ENCODE data around the gene ACBD4. TPM values are rescaled to one million over a fixed set of nuclear protein-coding genes. Genes with fewer than 3 reads are reported as not detected.

ACBD4 gene
- total and polyA plus RNA-seq, 2 of the 13 experiments (the other 11 are each of a cell fraction or from before 2014, with no cell fraction given) = 16.1 to 26.9 TPM

DNA sequence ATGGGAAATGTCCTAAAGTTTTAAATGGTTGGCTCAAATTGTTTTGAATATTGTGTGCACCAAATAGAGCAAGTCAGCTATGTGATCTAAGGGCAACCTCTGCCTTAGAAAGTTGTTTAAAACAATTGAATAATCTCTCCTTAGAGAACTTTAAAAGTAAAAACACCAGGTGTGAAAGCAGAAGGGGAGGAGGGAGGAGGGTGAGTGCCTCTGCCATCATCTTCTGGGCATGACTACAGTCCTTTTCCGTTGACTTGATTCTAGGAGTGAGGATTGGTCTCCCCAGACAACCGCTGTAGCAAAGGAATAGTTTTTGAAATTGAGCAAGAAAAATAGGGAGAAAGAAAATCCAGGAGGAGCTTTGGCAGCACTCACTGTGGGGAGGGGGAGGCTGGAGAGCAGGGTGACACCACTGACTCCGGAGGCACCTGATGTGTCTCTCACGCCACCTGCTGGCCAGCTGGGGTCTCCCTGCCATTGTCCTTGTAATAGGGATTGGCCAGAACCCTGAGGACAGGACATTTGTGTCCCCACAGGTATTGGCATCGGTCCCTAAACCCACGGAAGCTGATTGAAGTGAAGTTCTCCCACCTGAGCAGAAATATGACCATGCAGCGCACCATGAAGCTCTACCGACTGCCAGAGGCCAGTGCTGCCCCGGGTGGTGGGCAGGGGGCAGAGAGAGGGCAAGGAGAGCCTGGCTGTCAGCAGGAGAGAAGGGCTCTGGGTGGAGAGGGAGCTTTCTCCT is 36.4 kb upstream of the ACBD4 start (continued):
- TF ChIP-seq, protein P1, sequence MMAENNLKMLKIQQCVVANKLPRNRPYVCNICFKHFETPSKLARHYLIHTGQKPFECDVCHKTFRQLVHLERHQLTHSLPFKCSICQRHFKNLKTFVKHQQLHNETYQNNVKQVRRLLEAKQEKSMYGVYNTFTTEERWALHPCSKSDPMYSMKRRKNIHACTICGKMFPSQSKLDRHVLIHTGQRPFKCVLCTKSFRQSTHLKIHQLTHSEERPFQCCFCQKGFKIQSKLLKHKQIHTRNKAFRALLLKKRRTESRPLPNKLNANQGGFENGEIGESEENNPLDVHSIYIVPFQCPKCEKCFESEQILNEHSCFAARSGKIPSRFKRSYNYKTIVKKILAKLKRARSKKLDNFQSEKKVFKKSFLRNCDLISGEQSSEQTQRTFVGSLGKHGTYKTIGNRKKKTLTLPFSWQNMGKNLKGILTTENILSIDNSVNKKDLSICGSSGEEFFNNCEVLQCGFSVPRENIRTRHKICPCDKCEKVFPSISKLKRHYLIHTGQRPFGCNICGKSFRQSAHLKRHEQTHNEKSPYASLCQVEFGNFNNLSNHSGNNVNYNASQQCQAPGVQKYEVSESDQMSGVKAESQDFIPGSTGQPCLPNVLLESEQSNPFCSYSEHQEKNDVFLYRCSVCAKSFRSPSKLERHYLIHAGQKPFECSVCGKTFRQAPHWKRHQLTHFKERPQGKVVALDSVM (CRISPR knock-in tag; IDR thresholded peaks at IDR 0.05) = peak; percentile 72; the same call in 1 of the 2 replicates
- no peak for TF ChIP-seq ATM (IDR thresholded peaks at IDR 0.05; ENCODE audit: borderline replicate concordance)
- TF ChIP-seq, protein P2, sequence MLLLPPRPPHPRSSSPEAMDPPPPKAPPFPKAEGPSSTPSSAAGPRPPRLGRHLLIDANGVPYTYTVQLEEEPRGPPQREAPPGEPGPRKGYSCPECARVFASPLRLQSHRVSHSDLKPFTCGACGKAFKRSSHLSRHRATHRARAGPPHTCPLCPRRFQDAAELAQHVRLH (CRISPR knock-in tag; IDR thresholded peaks at IDR 0.05; ENCODE audit: borderline replicate concordance, low read depth) = 0 out of 2 replicates have a peak, but pooled peaks have one; percentile 55
- no peak for TF ChIP-seq DPF2 (CRISPR knock-in tag; IDR thresholded peaks at IDR 0.05; ENCODE audit: borderline replicate concordance, low read depth)
- no peak for TF ChIP-seq TAF1 (CRISPR knock-in tag; IDR thresholded peaks at IDR 0.05)
- TF ChIP-seq BRD4 (CRISPR knock-in tag; IDR thresholded peaks at IDR 0.05) = no peak
- TF ChIP-seq KLF15 (CRISPR knock-in tag; IDR thresholded peaks at IDR 0.05; ENCODE audit: borderline replicate concordance) = no peak
- TF ChIP-seq ZNF530 (CRISPR knock-in tag; IDR thresholded peaks at IDR 0.05; ENCODE audit: low read depth) = no peak
- no peak for TF ChIP-seq CAMTA2 (CRISPR knock-in tag; IDR thresholded peaks at IDR 0.05; ENCODE audit: borderline replicate concordance)
- TF ChIP-seq SMAD3 (CRISPR knock-in tag; IDR thresholded peaks at IDR 0.05) = no peak
- TF ChIP-seq, protein P3, sequence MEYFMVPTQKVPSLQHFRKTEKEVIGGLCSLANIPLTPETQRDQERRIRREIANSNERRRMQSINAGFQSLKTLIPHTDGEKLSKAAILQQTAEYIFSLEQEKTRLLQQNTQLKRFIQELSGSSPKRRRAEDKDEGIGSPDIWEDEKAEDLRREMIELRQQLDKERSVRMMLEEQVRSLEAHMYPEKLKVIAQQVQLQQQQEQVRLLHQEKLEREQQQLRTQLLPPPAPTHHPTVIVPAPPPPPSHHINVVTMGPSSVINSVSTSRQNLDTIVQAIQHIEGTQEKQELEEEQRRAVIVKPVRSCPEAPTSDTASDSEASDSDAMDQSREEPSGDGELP (IDR thresholded peaks at IDR 0.05; ENCODE audit: borderline replicate concordance, low read depth) = peak; percentile 60; the same call in 1 of the 2 replicates
- TF ChIP-seq, protein P4, sequence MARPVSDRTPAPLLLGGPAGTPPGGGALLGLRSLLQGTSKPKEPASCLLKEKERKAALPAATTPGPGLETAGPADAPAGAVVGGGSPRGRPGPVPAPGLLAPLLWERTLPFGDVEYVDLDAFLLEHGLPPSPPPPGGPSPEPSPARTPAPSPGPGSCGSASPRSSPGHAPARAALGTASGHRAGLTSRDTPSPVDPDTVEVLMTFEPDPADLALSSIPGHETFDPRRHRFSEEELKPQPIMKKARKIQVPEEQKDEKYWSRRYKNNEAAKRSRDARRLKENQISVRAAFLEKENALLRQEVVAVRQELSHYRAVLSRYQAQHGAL (CRISPR knock-in tag; IDR thresholded peaks at IDR 0.05; ENCODE audit: not compliant biosample characterization) = no peak
- TF ChIP-seq ZNF253 (CRISPR knock-in tag; IDR thresholded peaks at IDR 0.05; ENCODE audit: borderline replicate concordance) = no peak
- TF ChIP-seq ELF3 (CRISPR knock-in tag; IDR thresholded peaks at IDR 0.05) = peak; percentile 40; the same call in 1 of the 2 replicates
- TF ChIP-seq STAG1 (CRISPR knock-in tag; IDR thresholded peaks at IDR 0.05) = peak; percentile 85
- no peak for TF ChIP-seq NFE2L1 (CRISPR knock-in tag; IDR thresholded peaks at IDR 0.05; ENCODE audit: borderline replicate concordance)
- TF ChIP-seq RBM39 (IDR thresholded peaks at IDR 0.05; ENCODE audit: low read depth, low read length, poor library complexity, severe bottlenecking) = peak; percentile 34
- no peak; the same call in 1 of the 2 replicates for TF ChIP-seq HOXA3 (CRISPR knock-in tag; IDR thresholded peaks at IDR 0.05)
- no peak for TF ChIP-seq ZNF790 (CRISPR knock-in tag; IDR thresholded peaks at IDR 0.05; ENCODE audit: borderline replicate concordance)
- no peak for TF ChIP-seq AKAP8 (CRISPR knock-in tag; IDR thresholded peaks at IDR 0.05)
- no peak for TF ChIP-seq ZNF761 (CRISPR knock-in tag; conservative IDR thresholded peaks at IDR 0.05)
- TF ChIP-seq ARNT2 (CRISPR knock-in tag; IDR thresholded peaks at IDR 0.05; ENCODE audit: low read depth) = no peak
- no peak for TF ChIP-seq ZNF326 (CRISPR knock-in tag; IDR thresholded peaks at IDR 0.05; ENCODE audit: borderline replicate concordance)
- no peak for TF ChIP-seq POGZ (CRISPR knock-in tag; IDR thresholded peaks at IDR 0.05)
- TF ChIP-seq, protein P5, sequence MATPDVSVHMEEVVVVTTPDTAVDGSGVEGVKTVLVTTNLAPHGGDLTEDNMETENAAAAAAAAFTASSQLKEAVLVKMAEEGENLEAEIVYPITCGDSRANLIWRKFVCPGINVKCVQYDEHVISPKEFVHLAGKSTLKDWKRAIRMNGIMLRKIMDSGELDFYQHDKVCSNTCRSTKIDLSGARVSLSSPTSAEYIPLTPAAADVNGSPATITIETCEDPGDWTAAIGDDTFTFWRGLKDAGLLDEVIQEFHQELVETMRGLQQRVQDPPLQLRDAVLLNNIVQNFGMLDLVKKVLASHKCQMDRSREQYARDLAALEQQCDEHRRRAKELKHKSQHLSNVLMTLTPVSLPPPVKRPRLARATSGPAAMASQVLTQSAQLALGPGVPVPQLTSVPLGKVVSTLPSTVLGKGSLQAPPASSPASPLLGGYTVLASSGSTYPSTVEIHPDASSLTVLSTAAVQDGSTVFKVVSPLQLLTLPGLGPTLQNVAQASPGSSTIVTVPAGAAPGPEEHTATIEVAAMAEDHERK (CRISPR knock-in tag; IDR thresholded peaks at IDR 0.05; ENCODE audit: low read depth) = no peak
